ENCODE measurements around the gene RAB1B. TPM values are rescaled to one million over a fixed set of nuclear protein-coding genes. Genes with fewer than 3 reads are reported as not detected.
"Not testable (repeated sequence)": the region's sequence is repeated elsewhere in the genome, so short reads cannot be mapped to it uniquely, and the experiment has no call there.

Gene RAB1B
- total RNA-seq, 1 experiment from 2014 or later = 380 TPM

DNA sequence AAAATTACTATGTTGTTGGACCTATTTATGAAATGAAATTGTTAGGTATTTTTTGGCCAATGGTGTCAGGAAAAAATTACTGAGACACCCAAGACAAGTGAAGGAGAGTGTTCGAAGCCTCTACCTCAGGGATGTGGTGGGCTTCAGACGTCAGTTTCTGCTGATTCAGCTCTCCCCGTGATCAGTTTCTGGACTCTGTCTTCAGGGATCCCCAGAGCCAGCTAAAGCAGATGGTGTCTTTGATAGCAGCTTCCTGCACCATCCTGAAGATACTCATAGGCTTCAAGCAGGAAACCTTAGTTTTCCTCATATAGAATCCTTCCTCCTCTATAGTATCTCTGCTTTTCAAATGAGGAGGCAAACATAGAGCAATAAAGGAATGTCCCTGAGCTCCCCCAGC is 41.0 kb downstream of the RAB1B start:
- ATAC-seq = no peak
- intact Hi-C loops (cut with micrococcal nuclease) = no loop called here
- TF ChIP-seq EZH2phosphoT487 (IDR thresholded peaks at IDR 0.05; ENCODE audit: borderline replicate concordance, low read length) (no peak), EZH2 (IDR thresholded peaks at IDR 0.05; ENCODE audit: low read length, unreplicated experiment) (no peak)
- TF ChIP-seq, protein P1, sequence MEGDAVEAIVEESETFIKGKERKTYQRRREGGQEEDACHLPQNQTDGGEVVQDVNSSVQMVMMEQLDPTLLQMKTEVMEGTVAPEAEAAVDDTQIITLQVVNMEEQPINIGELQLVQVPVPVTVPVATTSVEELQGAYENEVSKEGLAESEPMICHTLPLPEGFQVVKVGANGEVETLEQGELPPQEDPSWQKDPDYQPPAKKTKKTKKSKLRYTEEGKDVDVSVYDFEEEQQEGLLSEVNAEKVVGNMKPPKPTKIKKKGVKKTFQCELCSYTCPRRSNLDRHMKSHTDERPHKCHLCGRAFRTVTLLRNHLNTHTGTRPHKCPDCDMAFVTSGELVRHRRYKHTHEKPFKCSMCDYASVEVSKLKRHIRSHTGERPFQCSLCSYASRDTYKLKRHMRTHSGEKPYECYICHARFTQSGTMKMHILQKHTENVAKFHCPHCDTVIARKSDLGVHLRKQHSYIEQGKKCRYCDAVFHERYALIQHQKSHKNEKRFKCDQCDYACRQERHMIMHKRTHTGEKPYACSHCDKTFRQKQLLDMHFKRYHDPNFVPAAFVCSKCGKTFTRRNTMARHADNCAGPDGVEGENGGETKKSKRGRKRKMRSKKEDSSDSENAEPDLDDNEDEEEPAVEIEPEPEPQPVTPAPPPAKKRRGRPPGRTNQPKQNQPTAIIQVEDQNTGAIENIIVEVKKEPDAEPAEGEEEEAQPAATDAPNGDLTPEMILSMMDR (conservative IDR thresholded peaks at IDR 0.05; ENCODE audit: low read depth, low read length) = no peak
- ChIA-PET CTCF (no interaction called here), POLR2A (ENCODE audit: unreplicated experiment) (no interaction called here)
- no peak overlapping the region for H2AFZ ChIP-seq (ENCODE audit: low read length)
- H3K79me2 ChIP-seq (ENCODE audit: low read length) = no peaks in the 10 kb centered on the region
- no peaks in the 10 kb centered on the region for H3K27me3 ChIP-seq (ENCODE audit: low read length)
- no TSS peak for BruUV-seq (replicated peaks)
- no peaks in the 10 kb centered on the region for H3K9me2 ChIP-seq (replicated peaks; ENCODE audit: low read length)
- peaks cover 5% of the 10 kb centered on the region for H3K4me1 ChIP-seq (ENCODE audit: insufficient read depth, low read length)
- H3K36me3 ChIP-seq (ENCODE audit: low read depth, low read length) = no peaks in the 10 kb centered on the region
- H4K20me1 ChIP-seq (ENCODE audit: low read length) = no peaks in the 10 kb centered on the region
- H3F3A ChIP-seq (ENCODE audit: low read length, unreplicated experiment) = no peaks in the 10 kb centered on the region
- no peak overlapping the region for H3K9ac ChIP-seq (ENCODE audit: low read length)
- H3K4me3 ChIP-seq (ENCODE audit: low read length) = no peak overlapping the region
- no peak for DNase-seq
- no peak overlapping the region for H3K27ac ChIP-seq (ENCODE audit: low read length)
- no peak overlapping the region for H3K4me2 ChIP-seq (ENCODE audit: low read length)
- no peaks in the 10 kb centered on the region for H3K9me3 ChIP-seq (ENCODE audit: low read length)

DNA sequence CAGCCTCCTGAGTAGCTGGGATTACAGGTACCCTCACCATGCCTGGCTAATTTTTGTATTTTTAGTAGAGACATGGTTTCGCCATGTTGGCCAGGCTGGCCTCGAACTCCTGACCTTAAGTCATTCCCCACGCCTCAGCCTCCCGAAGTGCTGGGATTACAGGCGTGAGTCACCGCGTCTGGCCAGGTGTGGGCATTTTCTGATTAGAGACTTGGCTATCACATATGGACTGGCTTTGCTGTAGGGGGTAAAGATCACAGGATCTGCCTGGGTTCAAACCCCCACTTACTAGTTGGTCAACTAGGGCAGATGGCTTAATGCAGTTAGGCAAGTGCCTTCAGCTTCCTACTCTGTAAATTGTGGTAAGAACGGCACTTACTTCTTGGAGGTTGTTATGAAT is 41.9 kb downstream of the RAB1B start:
- Histone ChIP-seq H3K36me3 (ENCODE audit: low read depth, low read length) (no peaks in the 10 kb centered on the region), H4K20me1 (ENCODE audit: low read length) (no peaks in the 10 kb centered on the region), H3K9me2 (replicated peaks; ENCODE audit: low read length) (no peaks in the 10 kb centered on the region), H2AFZ (ENCODE audit: low read length) (no peak overlapping the region), H3F3A (ENCODE audit: low read length, unreplicated experiment) (no peaks in the 10 kb centered on the region), H3K27me3 (ENCODE audit: low read length) (no peaks in the 10 kb centered on the region), H3K79me2 (ENCODE audit: low read length) (no peaks in the 10 kb centered on the region), H3K9me3 (ENCODE audit: low read length) (no peaks in the 10 kb centered on the region), H3K4me2 (ENCODE audit: low read length) (no peak overlapping the region), H3K27ac (ENCODE audit: low read length) (no peak overlapping the region), H3K4me1 (ENCODE audit: insufficient read depth, low read length) (peaks cover 5% of the 10 kb centered on the region), H3K4me3 (ENCODE audit: low read length) (no peak overlapping the region), H3K9ac (ENCODE audit: low read length) (no peak overlapping the region)
- ATAC-seq (no peak), DNase-seq (no peak)
- ChIA-PET POLR2A (ENCODE audit: unreplicated experiment) (no interaction called here), CTCF (no interaction called here)
- intact Hi-C loops (cut with micrococcal nuclease) = no loop called here
- no TSS peak for BruUV-seq (replicated peaks)
- TF ChIP-seq EZH2phosphoT487 (IDR thresholded peaks at IDR 0.05; ENCODE audit: borderline replicate concordance, low read length) (no peak), EZH2 (IDR thresholded peaks at IDR 0.05; ENCODE audit: low read length, unreplicated experiment) (no peak)
- TF ChIP-seq, protein P1 (conservative IDR thresholded peaks at IDR 0.05; ENCODE audit: low read depth, low read length) = no peak

DNA sequence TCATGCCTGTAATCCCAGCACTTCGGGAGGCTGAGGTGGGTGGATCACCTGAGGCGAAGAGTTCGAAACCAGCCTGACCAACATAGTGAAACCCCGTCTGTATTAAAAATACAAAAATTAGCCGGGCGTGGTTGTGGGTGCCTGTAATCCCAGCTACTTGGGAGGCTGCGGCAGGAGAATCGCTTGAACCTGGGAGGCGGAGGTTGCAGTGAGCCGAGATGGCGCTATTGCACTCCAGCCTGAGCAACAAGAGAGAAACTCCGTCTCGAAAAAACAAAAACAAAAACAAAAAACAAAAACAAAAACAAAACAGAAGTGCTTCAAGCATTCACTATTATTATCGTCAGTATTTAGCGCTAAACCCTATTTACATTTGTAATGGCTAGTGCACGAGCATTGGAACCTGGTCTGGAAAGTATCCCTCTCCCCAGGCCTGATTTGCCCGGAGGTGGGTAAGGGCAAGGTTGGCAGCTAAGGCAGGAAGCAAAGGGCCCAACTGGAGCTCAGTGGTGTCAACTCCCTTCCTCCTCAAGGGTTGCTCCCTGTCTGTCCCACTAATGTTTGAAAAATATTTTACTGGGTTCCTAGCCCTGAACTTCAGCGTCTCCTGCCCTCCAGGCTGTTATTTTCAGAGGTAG is 42.5 kb downstream of the RAB1B start:
- H2AFZ ChIP-seq (ENCODE audit: low read length); intact Hi-C loops (cut with micrococcal nuclease); DNase-seq: not testable (repeated sequence)

More for the DNA sequence above, 42.5 kb downstream of the RAB1B start:
- H3K4me3 ChIP-seq (ENCODE audit: low read length); H3K9me2 ChIP-seq (replicated peaks; ENCODE audit: low read length); ATAC-seq; H3K9ac ChIP-seq (ENCODE audit: low read length); H3F3A ChIP-seq (ENCODE audit: low read length, unreplicated experiment); H3K27ac ChIP-seq (ENCODE audit: low read length); H4K20me1 ChIP-seq (ENCODE audit: low read length); H3K4me1 ChIP-seq (ENCODE audit: insufficient read depth, low read length); BruUV-seq (replicated peaks); POLR2A ChIA-PET (ENCODE audit: unreplicated experiment); H3K4me2 ChIP-seq (ENCODE audit: low read length); H3K27me3 ChIP-seq (ENCODE audit: low read length); H3K9me3 ChIP-seq (ENCODE audit: low read length); H3K79me2 ChIP-seq (ENCODE audit: low read length); H3K36me3 ChIP-seq (ENCODE audit: low read depth, low read length): not testable (repeated sequence)
- CTCF ChIA-PET = interaction anchor here (0.5 to 2.3 kb wide), 7 partner anchors 16 to 368 kb away, joined by 3 to 21 read pairs (median 4); partner anchors contain the start of gene RIN1

Data from PC-3 (cell line).